ENCODE data around the gene JADE3. TPM values are rescaled to one million over a fixed set of nuclear protein-coding genes. Genes with fewer than 3 reads are reported as not detected.

JADE3 gene
- total RNA-seq, 1 experiment from 2014 or later, result 14.3 TPM

GRCh38 chrX:46916273-46916672 is 4.1 kb downstream of the JADE3 start (continued):
- no peak for TF ChIP-seq ZBTB33 (IDR thresholded peaks at IDR 0.05; ENCODE audit: extremely low read depth, insufficient replicate concordance, low read length)
- TF ChIP-seq SP1 (IDR thresholded peaks at IDR 0.05; ENCODE audit: low read depth), result no peak
- no peak for TF ChIP-seq TCF7L2 (IDR thresholded peaks at IDR 0.05; ENCODE audit: borderline replicate concordance, extremely low read depth, insufficient read depth, insufficient read length)
- no peak for TF ChIP-seq JUND (IDR thresholded peaks at IDR 0.05)
- no peak for TF ChIP-seq EGR1 (IDR thresholded peaks at IDR 0.05; ENCODE audit: low read depth)
- no peak for TF ChIP-seq YY1 (IDR thresholded peaks at IDR 0.05; ENCODE audit: extremely low read depth, insufficient replicate concordance, low read depth, low read length)
- TF ChIP-seq POLR2AphosphoS5 (IDR thresholded peaks at IDR 0.05; ENCODE audit: low read depth, low read length), result no peak
- no peak for TF ChIP-seq ZFX (IDR thresholded peaks at IDR 0.05)
- TF ChIP-seq FOSL1 (IDR thresholded peaks at IDR 0.05; ENCODE audit: low read depth), result no peak

GRCh38 chrX:46917622-46918021 is 5.4 kb downstream of the JADE3 start:
- CTCF ChIA-PET, result no interaction called here
- no peak for ATAC-seq
- TF ChIP-seq SIN3A (IDR thresholded peaks at IDR 0.05; ENCODE audit: low read depth) (no peak), JUND (IDR thresholded peaks at IDR 0.05) (no peak), ZNF274 (IDR thresholded peaks at IDR 0.05; ENCODE audit: low read depth, low read length) (no peak), EZH2phosphoT487 (IDR thresholded peaks at IDR 0.05; ENCODE audit: borderline replicate concordance) (no peak), ZBTB33 (IDR thresholded peaks at IDR 0.05; ENCODE audit: extremely low read depth, insufficient replicate concordance, low read length) (no peak), FOSL1 (IDR thresholded peaks at IDR 0.05; ENCODE audit: low read depth) (no peak), ATF3 (IDR thresholded peaks at IDR 0.05) (no peak), YY1 (IDR thresholded peaks at IDR 0.05; ENCODE audit: extremely low read depth, insufficient replicate concordance, low read depth, low read length) (no peak), POLR2AphosphoS5 (IDR thresholded peaks at IDR 0.05; ENCODE audit: low read depth, low read length) (no peak), TCF7L2 (IDR thresholded peaks at IDR 0.05; ENCODE audit: borderline replicate concordance, extremely low read depth, insufficient read depth, insufficient read length) (no peak), EGR1 (IDR thresholded peaks at IDR 0.05; ENCODE audit: low read depth) (no peak), CBX3 (IDR thresholded peaks at IDR 0.05; ENCODE audit: low read depth) (no peak), CTCF (IDR thresholded peaks at IDR 0.05 in 2 of 3, conservative IDR thresholded peaks at IDR 0.05 in 1 of 3; ENCODE audit: borderline replicate concordance in 1 of 3, insufficient read depth in 1 of 3, low read depth in 2 of 3, low read length in 2 of 3) (no peak), ZFX (IDR thresholded peaks at IDR 0.05) (no peak)

More at GRCh38 chrX:46917622-46918021, 5.4 kb downstream of the JADE3 start:
- ChIA-PET RAD21 (ENCODE audit: low non-redundant PET in 1 of 2, low total read pairs in 2 of 2, uncharacterized antibody in 2 of 2, unreplicated experiment in 2 of 2) (no interaction called here), POLR2A (no interaction called here)
- Histone ChIP-seq H3K4me1 (ENCODE audit: control insufficient read depth in 1 of 2, insufficient read depth in 2 of 2, low read length in 2 of 2) (peaks cover 0 to 8% of the 10 kb centered on the region in 2 experiments; a peak in 1 of 4 replicates), H3K4me2 (ENCODE audit: low read length) (no peak overlapping the region), H3K27ac (ENCODE audit: low read depth, low read length) (no peak overlapping the region), H3K27me3 (ENCODE audit: insufficient read depth, low read length) (no peaks in the 10 kb centered on the region), H3K4me3 (replicated peaks in 1 of 2; ENCODE audit: low read depth in 1 of 2, low read length in 2 of 2) (no peak overlapping the region), H3K79me2 (ENCODE audit: insufficient read depth, low read length) (peaks cover 33% of the 10 kb centered on the region), H3K9me3 (ENCODE audit: control insufficient read depth in 1 of 2, insufficient read depth in 1 of 2, low read depth in 1 of 2, low read length in 2 of 2) (no peaks in the 10 kb centered on the region), H3K36me3 (ENCODE audit: control insufficient read depth in 1 of 2, insufficient read depth in 2 of 2, low read length in 2 of 2) (no peaks in the 10 kb centered on the region), H4K20me1 (ENCODE audit: insufficient read depth) (no peaks in the 10 kb centered on the region), H3K9me2 (ENCODE audit: insufficient read depth) (no peaks in the 10 kb centered on the region), H3K9ac (ENCODE audit: low read length) (no peak overlapping the region), H2AFZ (ENCODE audit: low read depth, low read length, poor library complexity, severe bottlenecking) (no peak overlapping the region)
- BruUV-seq (replicated peaks), result no TSS peak
- intact Hi-C loops (cut with micrococcal nuclease), result no loop called here
- no peak for DNase-seq (ENCODE audit: low read depth, low spot score)

All from HCT116 (cell line).